ENCODE data around the gene RAPGEF1.
A peak's percentile ranks its signal among the peaks of the same experiment; 100 is the strongest.
"Not testable (repeated sequence)": the region's sequence is repeated elsewhere in the genome, so short reads cannot be mapped to it uniquely, and the experiment has no call there.

The RAPGEF1 gene

GRCh38 chr9:131739959-131740648, at the start of gene RAPGEF1:
Gene RAPGEF1, minus strand, starts transcription at chr9:131740076. Its CDS starts 246 bp downstream, at chr9:131739830.
- DNase-seq (ENCODE audit: low read depth): peak; percentile 88

- no peak for DNase-seq (ENCODE audit: low read depth)
Measured at GRCh38 chr9:131788851-131789250, 49.0 kb upstream of the RAPGEF1 start.

DNA sequence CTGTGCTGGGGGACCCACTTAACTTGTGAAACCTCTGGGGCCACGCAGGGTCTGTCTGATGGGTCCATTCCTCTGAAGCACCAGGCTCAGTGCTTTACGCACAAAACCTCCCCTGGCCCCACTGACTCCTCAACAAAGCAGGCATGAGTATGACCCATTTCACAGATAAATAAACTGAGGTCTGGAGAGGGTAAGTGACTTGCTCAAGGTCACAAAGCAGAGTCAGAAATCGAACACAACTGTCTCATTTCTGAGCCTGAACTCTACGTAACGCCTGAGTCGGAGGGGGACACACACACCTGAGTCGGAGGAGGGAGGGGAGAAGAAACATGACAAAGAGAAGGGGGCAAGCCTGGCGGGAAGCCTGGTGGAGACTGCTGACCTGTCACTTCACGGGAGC, 48.0 kb upstream of the RAPGEF1 start:
- DNase-seq (ENCODE audit: low read depth): no peak

DNA sequence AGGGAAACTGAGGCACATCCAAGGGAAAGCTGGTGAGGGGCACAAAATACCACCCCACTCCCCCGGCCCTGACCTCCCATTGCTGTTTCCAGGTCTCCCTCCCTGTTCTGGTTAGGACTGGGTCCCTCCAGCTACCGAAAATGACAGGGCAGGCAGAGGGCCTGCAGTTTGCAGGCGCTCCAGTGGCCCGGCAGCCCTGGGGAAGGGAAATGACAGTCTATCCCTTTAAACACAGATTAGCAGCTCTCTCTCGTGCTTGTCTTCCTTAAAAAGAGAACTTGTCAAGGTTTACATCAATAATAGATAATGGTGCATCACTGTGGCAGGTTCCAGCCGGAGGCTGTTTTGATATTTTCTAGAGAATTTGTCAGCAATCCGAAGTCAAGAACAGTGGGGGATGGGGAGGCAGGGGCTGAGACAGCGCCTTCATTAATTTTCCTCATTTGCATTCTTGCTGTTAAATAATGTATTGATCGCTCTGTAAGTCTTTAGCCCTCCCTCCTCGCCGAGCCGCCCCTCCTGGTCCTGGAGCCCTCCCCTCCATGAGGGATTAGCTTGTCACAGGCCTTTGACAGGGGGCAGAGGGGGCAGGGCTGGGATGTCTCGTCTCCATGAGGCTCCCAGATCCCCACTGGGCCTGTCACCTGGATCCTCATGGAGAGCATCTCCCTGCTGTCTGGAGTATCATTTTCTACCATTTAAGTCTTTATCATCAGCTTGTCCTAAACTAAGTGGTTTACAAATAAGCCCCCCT, 45.0 kb upstream of the RAPGEF1 start:
- no peak for DNase-seq (ENCODE audit: low read depth)

GRCh38 chr9:131781069-131781468, 41.2 kb upstream of the RAPGEF1 start:
- no peak for DNase-seq (ENCODE audit: low read depth)

GRCh38 chr9:131776473-131776872, 36.6 kb upstream of the RAPGEF1 start:
- DNase-seq (ENCODE audit: low read depth): peak; percentile 16

- no peak for DNase-seq (ENCODE audit: low read depth)
Measured at GRCh38 chr9:131776036-131776435, 36.2 kb upstream of the RAPGEF1 start.

DNA sequence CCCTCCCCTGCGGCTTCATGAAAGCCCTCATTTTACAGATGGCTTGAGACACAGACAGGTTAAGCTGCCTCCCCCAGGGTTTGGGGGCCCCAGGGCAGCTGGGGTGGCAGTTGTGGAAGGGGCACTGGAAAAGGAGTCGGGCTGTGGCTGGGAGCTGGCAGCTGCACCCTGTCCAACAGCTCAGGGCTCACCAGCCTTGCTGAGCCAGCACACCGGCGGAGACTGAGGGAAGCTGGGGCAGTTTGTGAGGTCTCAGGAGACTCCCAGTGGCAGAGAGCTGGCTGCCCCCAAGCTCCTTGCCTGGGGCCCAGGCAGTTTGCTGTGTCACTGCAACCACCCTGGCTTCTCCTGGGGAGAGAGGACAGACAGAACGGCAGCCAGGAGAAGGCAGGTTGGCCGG, 34.8 kb upstream of the RAPGEF1 start:
- DNase-seq (ENCODE audit: low read depth): no peak

- DNase-seq (ENCODE audit: low read depth): no peak
Measured at GRCh38 chr9:131773911-131774379, 34.1 kb upstream of the RAPGEF1 start.

DNA sequence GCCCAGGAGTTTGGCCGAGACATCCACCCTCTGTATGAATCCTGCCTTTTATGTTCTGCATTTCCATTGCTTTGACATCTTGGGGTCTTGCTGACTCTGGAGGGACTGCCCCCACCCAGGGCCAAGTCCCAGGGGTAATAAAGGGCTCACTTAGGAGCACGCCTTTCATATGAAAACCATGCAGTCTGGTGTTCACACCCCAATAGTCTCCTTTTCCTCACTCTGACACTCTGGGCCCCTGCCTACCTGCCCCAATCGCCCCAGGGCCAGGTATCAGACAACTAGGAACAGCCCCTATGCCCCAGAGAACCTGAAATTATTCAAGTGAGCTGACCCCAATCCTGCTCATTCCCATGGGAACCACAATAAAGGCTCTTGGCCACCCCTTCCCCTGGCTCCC, 33.1 kb upstream of the RAPGEF1 start:
- no peak for DNase-seq (ENCODE audit: low read depth)

DNA sequence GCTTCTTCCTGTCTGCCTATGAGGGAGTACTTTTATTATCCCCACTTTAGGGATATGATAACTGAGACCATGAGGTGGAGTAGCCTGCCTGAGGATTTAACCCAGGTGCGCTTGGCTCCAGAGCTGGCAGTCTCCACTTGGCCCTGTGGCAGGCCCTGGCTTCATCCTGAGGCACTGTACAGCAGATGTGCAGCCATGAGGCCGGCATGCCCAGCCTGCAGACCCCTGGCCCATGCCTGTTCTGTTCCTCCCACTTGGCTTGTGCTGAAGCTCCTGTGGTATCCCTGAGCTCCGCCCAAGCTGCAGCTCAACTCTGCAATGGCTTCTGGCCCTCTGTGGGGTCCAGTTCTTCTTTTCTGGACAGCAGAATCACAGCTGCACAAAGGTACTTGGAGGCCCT, 31.8 kb upstream of the RAPGEF1 start:
- no peak for DNase-seq (ENCODE audit: low read depth)

DNA sequence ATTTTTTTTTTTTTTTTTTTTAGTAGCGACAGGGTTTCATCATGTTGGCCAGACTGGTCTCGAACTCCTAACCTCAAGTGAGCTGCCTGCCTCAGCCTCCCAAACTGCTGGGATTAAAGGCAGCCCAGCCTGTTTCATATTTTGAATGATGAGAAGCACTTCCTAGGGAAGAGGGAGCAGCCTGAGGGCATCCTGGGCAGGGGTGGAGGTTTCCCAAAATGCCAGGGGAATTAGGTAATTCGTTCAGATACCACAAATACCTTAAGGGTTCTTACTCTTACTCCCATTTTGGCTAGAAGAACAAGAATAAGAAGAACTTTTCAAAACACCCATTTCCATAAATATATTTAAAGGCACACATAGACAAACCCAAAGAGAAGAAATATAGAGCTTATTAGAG, 29.5 kb upstream of the RAPGEF1 start:
- no peak for DNase-seq (ENCODE audit: low read depth)

DNA sequence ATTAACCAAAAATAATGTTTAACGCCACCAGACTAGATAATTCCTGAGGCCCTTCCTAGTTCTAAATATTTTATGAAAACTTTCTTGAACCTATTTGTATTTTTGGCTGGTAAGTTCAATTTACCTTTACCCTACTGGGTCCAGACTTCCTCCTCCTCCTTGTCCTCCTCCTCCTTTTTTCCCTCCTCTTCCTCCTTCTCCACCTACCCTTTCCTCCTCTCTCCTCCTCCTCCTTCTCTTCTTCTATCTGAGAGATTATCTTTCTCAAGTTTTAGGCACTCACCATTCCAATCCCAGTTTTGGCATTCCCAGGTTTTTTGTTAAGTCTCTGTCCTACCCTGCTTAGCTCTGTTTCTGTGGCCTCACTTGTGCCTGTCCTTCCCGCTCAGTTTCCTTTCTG, 24.7 kb upstream of the RAPGEF1 start:
- DNase-seq (ENCODE audit: low read depth): no peak

DNA sequence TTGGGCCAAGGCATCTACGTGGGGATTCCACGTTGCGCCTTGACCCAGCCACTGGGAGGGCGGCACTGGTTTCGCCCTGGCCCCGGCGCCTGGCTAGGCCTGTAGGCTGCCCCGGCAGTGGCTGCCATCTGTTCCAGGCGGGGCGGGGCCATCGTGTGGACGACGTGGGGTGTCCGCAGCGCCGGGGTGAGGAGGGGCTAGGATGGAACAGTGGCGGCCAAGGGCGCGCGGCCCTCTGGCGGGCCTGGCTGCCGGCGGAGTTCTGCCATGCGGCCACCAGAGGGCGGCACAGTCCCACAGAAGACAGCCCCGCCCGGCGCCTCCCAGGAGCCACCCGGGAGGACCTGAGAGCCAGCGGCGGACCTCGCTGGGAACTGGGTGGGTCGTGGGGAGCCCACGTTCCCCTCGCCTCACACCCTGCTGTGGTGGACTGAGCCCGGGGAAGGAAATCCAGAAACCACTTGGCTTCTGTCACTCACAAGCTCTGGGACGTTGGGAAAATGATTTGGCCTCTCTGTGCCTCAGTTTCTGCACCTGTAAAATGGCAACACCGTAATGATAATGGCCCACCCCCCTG, 22.6 kb upstream of the RAPGEF1 start:
- peak; percentile 79 for DNase-seq (ENCODE audit: low read depth)

DNA sequence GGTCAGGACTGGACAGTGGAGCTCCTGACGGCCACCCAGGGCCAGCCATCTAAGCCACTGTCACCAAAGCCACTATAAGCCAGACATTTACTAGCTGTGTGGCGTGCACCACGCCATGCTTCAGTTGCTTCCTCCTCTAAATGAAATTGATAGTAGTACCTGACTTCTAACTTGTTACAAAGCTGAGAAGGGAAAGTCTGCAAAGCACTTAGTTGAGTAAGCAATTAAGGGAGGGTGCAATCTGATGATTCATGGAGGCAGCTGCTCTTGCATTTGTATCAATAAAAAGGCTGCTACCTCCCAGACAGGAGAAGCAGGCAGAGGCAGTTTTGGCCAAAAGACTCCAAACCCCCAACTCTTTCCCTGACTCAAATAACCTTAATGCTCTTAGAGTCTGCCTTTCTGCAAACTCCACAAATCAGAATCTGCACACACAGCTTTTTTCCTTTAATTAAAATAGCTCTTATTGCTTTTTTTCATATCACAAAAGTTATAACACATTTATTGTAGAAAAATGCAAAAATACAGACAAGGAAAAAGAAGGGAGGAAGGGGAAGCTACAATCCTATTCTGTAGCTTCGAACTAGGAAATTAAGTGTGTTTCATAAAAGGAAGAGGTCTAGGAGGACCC, 19.3 kb upstream of the RAPGEF1 start:
- no peak for DNase-seq (ENCODE audit: low read depth)

DNA sequence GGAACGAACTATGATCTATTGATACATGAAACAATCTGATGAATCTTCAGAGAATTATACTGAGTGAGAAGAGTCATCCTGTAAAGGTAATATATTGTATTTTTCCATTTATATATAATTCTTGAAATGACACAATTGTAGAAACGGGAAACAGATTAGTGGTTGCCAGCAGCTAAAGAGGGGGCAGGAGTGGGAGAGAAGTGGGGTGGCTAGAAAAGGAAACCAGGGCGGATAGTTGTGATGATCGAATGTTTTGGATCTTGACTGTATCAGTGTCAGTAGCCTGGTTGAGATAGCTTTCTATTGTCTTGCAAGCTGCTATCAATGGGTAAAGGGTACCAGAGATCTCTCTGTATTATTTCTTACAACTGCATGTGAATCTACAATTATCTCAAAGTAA, 17.7 kb upstream of the RAPGEF1 start:
- no peak for DNase-seq (ENCODE audit: low read depth)

- DNase-seq (ENCODE audit: low read depth): peak; percentile 81
Measured at GRCh38 chr9:131755541-131756198, 15.8 kb upstream of the RAPGEF1 start.

- DNase-seq (ENCODE audit: low read depth): no peak
Measured at GRCh38 chr9:131754846-131755245, 15.0 kb upstream of the RAPGEF1 start.

DNA sequence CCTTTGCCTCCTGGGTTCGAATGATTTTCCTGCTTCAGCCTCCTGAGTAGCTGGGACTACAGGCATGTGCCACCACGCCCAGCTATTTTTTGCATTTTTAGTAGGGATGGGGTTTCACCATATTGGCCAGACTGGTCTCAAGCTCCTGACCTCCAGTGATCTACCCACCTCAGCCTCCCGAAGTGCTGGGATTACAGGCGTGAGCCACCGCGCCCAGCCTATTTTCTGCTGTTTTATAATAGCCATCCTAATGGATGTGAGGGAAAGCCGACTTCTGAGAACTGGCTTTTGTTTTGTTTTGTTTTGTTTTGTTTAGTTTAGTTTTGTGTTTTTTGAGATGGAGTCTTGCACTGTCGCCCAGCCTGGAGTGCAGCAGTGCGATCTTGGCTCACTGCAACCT, 13.9 kb upstream of the RAPGEF1 start:
- DNase-seq (ENCODE audit: low read depth): not testable (repeated sequence)

DNA sequence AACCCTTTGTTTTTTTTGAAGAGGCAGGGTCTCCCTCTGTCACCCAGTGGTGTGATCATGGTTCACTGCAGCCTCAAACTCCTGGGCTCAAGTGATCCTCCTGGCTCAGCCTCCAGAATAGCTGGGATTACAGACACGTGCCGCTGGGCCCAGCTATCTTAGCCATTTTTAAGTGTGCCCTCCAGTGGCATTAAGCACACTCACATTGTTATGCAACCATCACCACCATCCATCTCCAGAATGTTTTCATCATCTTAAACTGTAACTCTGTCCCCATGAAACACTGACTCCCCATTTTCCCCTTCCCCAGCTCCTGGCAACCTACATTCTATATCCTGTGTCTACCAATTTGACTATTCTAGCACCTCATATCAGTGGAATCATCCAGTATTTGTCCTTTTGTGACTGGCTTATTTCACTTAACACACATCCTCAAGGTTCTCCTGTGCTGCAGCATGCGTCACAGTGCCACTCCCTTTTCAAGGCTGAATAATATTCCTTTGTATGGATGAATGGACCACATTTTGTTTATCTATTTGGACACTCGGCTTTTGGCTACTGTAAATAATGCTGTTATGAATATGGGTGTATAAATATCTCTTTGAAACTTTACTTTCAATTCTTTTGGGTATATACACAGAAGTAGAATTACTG, 12.5 kb upstream of the RAPGEF1 start:
- DNase-seq (ENCODE audit: low read depth): no peak

DNA sequence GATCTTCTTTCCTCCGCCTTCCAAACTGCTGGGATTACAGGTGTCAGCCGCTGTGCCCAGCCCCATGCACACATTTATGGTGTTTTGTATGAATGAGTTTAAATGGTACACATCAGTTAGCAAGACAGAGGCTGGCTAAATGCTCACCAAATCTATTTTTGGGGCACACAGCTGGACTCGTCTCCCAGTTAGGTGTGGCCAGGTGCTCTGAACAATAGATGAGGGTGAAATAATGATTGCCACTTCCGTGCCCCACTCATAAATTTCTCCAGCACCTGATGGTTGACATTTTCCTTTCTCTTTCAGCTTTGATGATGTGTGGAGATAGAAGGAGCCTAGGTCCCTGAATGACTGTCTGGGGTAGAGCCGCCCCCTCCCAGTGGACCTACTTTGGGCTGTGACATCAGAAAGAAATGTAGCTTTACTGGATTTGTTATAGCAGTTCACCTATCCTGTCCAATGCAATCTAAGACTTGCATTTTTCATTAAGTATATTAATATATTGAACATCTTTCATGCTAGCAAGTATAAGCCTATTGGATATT, 8.6 kb upstream of the RAPGEF1 start:
- DNase-seq (ENCODE audit: low read depth): no peak
